ENCODE measurements around the gene TDP1. TPM values are rescaled to one million over a fixed set of nuclear protein-coding genes. Genes with fewer than 3 reads are reported as not detected.
"Not testable (repeated sequence)": the region's sequence is repeated elsewhere in the genome, so short reads cannot be mapped to it uniquely, and the experiment has no call there.

TDP1 gene
- total RNA-seq, 2 donors from 2014 or later = 12.6 to 13.2 TPM

- no peak for DNase-seq
- ATAC-seq = no peak
- intact Hi-C loops (cut with DNase I, micrococcal nuclease) = no loop called here
Measured at GRCh38 chr14:90024910-90025309, 69.2 kb downstream of the TDP1 start.

DNA sequence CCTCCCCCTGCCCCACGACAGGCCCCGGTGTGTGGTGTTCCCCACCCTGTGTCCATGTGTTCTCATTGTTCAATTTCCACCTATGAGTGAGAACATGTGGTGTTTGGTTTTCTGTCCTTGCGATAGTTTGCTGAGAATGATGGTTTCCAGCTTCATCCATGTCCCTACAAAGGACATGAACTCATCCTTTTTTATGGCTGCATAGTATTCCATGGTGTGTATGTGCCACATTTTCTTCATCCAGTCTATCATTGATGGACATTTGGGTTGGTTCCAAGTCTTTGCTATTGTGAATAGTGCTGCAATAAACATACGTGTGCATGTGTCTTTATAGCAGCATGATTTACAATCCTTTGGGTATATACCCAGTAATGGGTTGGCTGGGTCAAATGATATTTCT is 70.9 kb downstream of the TDP1 start:
- DNase-seq; ATAC-seq; intact Hi-C loops (cut with DNase I, micrococcal nuclease): not testable (repeated sequence)

- DNase-seq = no peak
- intact Hi-C loops (cut with DNase I, micrococcal nuclease) = no loop called here
- no peak for ATAC-seq
Measured at GRCh38 chr14:90027842-90028241, 72.1 kb downstream of the TDP1 start.

- DNase-seq (no peak), ATAC-seq (no peak)
- intact Hi-C loops (cut with DNase I, micrococcal nuclease) = no loop called here
Measured at GRCh38 chr14:90034156-90034555, 78.4 kb downstream of the TDP1 start.

DNA sequence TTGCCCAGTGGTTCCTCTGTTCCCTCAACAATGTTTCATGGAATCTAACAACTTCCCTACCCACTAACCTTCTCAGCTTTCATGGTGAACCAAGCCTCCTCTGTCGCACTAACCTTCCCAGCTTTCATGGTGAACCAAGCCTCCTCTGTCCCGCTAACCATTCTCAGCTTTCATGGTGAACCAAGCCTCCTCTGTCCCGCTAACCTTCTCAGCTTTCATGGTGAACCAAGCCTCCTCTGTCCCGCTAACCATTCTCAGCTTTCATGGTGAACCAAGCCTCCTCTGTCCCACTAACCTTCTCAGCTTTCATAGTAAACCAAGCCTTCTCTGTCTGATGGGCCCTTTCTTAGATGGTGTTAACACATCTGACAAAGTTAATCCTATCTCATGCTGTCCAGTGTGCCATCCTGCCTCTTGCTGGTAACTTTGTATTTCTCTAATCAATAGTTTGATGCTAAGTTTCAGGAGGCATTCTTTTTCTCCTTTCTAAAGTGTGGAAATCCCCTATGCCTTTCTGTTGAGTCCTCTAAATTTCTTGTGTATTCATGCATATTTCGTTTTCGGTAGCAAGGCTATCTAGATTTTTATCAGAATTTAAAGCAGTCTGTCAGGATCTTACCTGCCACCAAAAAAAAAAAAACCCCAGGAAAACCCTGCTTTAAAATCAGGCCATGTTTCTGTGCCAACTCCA is 79.3 kb downstream of the TDP1 start:
- intact Hi-C loops (cut with DNase I, micrococcal nuclease) = no loop called here
- DNase-seq (no peak), ATAC-seq (no peak)

DNA sequence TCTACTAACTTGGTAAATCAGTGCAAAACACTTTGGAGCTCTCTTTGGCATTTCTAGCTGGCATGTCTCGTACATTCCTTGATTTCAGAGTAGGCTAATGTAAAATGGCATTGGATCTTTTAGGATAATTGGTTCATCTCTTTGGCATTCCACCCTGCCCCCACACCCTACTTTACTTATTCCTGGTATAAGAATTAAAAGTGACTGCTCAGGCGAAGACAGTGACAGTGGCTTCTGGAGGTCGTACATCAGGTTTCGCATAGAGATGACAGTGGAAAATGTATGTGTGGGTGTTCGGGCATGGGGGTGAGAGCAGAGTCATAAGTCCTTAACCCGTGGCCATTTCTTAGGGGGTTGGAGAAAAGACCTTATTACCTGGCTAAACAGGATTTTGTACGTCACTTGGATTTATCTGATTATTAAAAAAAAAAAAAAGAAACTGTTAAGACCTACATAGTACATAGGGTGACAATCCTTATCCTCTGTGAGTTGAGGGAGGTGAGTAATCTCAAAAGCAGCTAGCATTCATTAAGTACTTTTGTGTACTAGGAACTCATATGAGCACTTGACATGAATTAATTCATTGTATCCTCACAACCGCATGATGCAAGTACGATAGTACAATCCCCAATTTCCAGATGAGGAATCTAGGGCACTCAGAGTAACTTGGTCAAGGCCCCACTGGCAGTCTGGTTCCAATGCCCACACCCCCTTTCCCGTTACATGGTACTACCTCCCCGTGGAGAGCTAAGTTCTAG is 83.7 kb downstream of the TDP1 start:
- DNase-seq (no peak), ATAC-seq (no peak)
- intact Hi-C loops (cut with DNase I, micrococcal nuclease) = no loop called here

DNA sequence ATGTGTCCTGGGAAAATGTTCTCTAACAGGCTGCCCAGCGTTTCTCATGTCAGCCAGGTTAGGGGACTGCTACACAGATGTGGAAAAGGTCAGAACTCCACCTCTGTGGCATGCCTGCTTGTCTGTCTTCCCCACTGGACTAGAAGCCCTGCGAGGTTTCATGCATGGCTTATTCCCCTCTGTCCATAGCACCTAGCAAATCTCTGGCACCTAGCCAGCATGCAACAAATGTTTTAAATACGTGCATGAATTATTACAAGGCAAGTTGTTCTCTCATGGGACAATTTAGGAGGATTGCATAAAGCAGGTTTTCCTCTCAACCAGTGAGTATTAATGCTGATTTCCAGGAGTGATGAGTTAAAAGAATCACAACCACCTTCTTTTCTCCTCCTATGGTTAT is 84.7 kb downstream of the TDP1 start:
- no peak for ATAC-seq
- DNase-seq = no peak
- intact Hi-C loops (cut with DNase I, micrococcal nuclease) = no loop called here

GRCh38 chr14:90042496-90043252 is 86.9 kb downstream of the TDP1 start:
- ATAC-seq (no peak), DNase-seq (no peak)
- intact Hi-C loops (cut with DNase I, micrococcal nuclease) = no loop called here

DNA sequence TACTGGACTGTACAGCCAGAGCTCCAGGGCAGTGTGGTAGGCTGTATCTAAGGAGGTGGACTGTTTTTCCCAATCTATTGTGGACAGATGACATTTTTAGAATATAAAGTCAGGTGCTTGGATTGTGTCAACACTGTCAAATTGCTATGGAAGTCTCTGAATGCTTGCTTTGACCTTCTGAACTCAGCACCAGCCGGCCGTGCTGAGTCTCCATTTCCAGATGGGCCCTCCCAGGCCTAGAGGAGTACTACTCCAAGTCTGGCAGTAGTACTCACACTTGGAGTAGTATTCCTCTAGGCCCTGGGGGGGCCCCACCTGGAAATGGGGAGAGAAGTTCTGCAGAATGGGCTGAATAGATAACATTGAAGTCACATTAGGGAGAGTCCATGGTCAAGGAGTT is 89.9 kb downstream of the TDP1 start:
- ATAC-seq = no peak

GRCh38 chr14:90049390-90049789 is 93.7 kb downstream of the TDP1 start:
- ATAC-seq = no peak
- DNase-seq = no peak
- intact Hi-C loops (cut with DNase I, micrococcal nuclease) = no loop called here

More for the DNA sequence above, 89.9 kb downstream of the TDP1 start:
- intact Hi-C loops (cut with DNase I, micrococcal nuclease) = no loop called here
- no peak for DNase-seq

DNA sequence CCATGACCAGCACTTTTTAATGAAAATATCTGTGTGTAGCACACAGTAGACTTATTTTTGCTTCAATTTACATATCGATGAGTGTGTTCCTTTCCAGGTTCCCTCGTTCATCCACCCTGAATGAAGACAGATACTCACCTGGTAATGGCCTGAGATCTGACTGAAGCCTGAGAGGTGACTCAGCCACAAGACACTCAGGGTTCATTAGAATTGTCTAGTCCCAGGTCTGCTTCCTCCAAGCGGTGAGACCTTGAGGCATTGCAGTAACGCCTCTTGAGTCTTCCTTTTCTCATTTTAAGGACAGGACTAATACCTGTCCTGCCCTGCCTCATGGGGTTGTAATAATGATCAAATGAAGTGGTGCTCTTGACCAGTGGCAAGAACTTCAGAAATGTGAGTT is 94.5 kb downstream of the TDP1 start:
- ATAC-seq (no peak), DNase-seq (no peak)
- intact Hi-C loops (cut with DNase I, micrococcal nuclease) = no loop called here

DNA sequence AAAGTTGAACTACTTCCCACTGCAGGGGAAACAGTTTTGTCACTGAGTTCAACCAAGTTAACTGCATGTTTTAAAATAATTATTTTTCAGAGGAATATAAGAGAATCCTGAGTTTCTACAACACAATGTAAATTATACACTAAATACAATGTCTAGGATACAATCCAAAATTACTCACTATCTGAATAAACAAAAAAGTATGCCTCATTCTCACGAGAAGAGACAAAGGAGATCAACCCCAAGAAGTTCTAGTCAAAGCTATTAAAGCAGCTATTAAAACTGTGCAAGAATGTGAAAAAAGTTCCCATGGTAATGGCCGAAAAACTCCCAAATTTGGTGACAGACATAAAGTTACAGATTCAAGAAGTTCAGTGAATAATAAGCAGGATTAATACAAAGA is 97.3 kb downstream of the TDP1 start:
- ATAC-seq (no peak), DNase-seq (no peak)
- intact Hi-C loops (cut with DNase I, micrococcal nuclease) = no loop called here

DNA sequence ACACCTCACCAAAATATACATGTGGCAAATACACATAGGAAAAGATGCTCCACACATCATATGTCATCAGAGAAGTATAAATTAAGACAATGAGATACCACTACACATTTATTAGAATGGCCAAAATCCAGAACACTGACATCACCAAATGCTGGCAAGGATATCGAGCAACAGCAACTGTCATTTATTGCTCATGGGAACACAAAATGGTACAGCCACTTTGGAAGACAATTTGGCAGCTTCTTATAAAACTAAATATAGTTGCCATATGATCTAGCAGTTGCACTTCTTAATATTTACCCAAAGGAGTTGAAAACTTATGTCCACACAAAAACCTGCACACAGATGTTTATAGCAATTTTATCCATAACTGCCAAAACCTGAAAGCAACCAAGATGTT is 99.1 kb downstream of the TDP1 start:
- intact Hi-C loops (cut with DNase I, micrococcal nuclease) = no loop called here
- DNase-seq (no peak), ATAC-seq (no peak)

- intact Hi-C loops (cut with DNase I, micrococcal nuclease) = no loop called here
- ATAC-seq = no peak
- DNase-seq = no peak
Measured at GRCh38 chr14:90056826-90057225, 101.1 kb downstream of the TDP1 start.

DNA sequence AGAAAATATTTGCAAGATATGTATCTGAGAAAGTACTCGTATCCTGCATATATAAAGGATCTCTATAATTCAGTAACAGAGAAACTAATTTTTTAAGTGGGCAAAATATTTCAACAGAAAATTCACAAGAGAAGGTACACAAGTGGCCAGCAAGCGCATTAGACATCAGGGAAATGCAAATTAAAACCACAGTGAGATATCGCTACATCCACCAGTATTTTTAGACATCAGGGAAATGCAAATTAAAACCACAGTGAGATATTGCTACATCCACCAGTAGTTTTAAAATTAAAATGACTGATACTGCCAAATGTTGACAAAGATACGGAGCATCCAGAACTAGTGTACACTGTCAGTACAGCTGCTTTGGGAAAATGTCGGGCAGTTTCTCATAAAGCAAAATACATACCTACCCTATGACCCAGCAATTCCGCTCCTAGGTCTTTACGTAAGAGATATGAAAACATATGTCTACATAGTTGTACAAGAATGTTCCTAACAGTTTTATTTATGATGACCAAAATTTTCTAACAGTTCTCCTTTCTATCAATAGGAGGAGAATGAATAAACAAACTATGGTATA is 103.2 kb downstream of the TDP1 start:
- intact Hi-C loops (cut with DNase I, micrococcal nuclease) = no loop called here
- DNase-seq (no peak), ATAC-seq (no peak)

- intact Hi-C loops (cut with DNase I, micrococcal nuclease) = no loop called here
- ATAC-seq (peak; percentile 93), DNase-seq (peak in 1 of 2 donors; percentile 54)
Measured at GRCh38 chr14:90060312-90060964, 104.7 kb downstream of the TDP1 start.

DNA sequence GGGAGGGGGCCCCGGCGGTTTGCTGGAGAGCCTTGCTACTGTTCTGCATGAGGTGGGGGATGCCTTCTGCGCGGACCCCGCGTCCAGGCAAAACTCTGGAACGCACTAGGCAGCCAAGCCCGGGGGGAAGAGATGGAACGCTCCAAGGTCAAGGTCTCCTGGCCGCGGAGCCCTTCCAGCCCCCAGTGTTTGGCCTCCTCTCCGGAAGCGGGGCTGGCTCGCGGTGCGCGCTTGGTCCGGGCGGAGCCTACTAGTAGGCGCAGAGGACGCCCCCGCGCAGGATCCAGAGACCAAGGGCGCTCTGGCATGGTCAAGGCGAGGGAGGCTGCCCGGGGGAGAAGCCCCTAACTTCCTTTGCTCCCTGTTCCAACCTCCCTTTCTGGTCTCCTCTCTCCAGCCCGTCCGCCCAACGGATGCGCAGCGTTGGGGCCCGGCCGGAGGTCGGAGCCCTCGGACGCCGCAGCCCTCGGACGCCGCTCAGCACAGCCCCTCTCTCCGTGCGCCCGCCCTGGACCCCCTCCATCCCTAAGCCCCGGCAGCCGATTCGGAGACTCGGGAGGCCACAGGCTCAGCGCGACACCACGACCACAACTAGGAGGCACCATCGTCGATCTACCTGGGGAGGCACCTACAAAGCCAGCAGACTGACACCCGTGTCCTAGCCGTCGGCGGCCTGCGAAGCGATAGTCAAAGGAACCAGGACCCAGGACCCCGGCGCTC is 105.4 kb downstream of the TDP1 start:
- intact Hi-C loops (cut with DNase I, micrococcal nuclease) = no loop called here
- ATAC-seq (peak; percentile 16), DNase-seq (peak in 1 of 2 donors; percentile 14)

- peak in 1 of 2 donors; percentile 17 for DNase-seq
- no peak for ATAC-seq
- intact Hi-C loops (cut with DNase I, micrococcal nuclease) = no loop called here
Measured at GRCh38 chr14:90061685-90062126, 106.0 kb downstream of the TDP1 start, which contains the start of gene KCNK13. Gene KCNK13 (plus strand): TSS chr14:90061994. CDS start chr14:90062206, 212 bp downstream.

All from left colon (tissue), 2 donors.